Measurements from ENCODE around the gene PROM1. TPM values are rescaled to one million over a fixed set of nuclear protein-coding genes. Genes with fewer than 3 reads are reported as not detected.

PROM1 gene
- total RNA-seq, 2 experiments from 2014 or later: not detected

- H3K27me3 Mint-ChIP-seq: peaks cover 12% of the 10 kb centered on the region
- POLR2A ChIA-PET: no interaction called here
- ATAC-seq (ENCODE audit: low read depth) (peak; percentile 80), DNase-seq (no peak)
- H3K27ac Mint-ChIP-seq: peak overlapping the region; percentile 15
- H3K9me3 Mint-ChIP-seq: no peaks in the 10 kb centered on the region
- H3K4me3 Mint-ChIP-seq: peak overlapping the region; percentile 2
- peaks cover 11% of the 10 kb centered on the region for H3K4me1 Mint-ChIP-seq
- H3K36me3 Mint-ChIP-seq: no peaks in the 10 kb centered on the region
Observed at GRCh38 chr4:15944895-15945294, 138.9 kb downstream of the PROM1 start.

GRCh38 chr4:15942283-15942682, 141.5 kb downstream of the PROM1 start:
- no peaks in the 10 kb centered on the region for H3K36me3 Mint-ChIP-seq
- peaks cover 11% of the 10 kb centered on the region for H3K4me1 Mint-ChIP-seq
- H3K4me3 Mint-ChIP-seq: no peak overlapping the region
- POLR2A ChIA-PET: no interaction called here
- peaks cover 12% of the 10 kb centered on the region for H3K27me3 Mint-ChIP-seq
- ATAC-seq (ENCODE audit: low read depth): no peak
- H3K9me3 Mint-ChIP-seq: no peaks in the 10 kb centered on the region
- H3K27ac Mint-ChIP-seq: no peak overlapping the region
- DNase-seq: no peak

- DNase-seq (no peak), ATAC-seq (ENCODE audit: low read depth) (no peak)
- Mint-ChIP-seq H3K4me3 (no peak within 1 kb of the TSS), H3K9me3 (no peaks in the 10 kb centered on the region), H3K4me1 (peaks cover 3% of the 10 kb centered on the region), H3K27me3 (peaks cover 8% of the 10 kb centered on the region), H3K27ac (no peak within 1 kb of the TSS), H3K36me3 (no peaks in the 10 kb centered on the region)
- POLR2A ChIA-PET: no interaction called here
Observed at GRCh38 chr4:15938640-15939039, 145.2 kb downstream of the PROM1 start, which contains the start of gene FGFBP1. FGFBP1 (minus strand) TSS chr4:15938740; CDS start chr4:15936632, 2,108 bp downstream.

GRCh38 chr4:15938182-15938581, 145.6 kb downstream of the PROM1 start:
- no peak for DNase-seq
- Mint-ChIP-seq H3K27me3 (peaks cover 8% of the 10 kb centered on the region), H3K9me3 (no peaks in the 10 kb centered on the region), H3K4me1 (peaks cover 3% of the 10 kb centered on the region), H3K27ac (no peak overlapping the region), H3K36me3 (no peaks in the 10 kb centered on the region), H3K4me3 (no peak overlapping the region)
- POLR2A ChIA-PET: no interaction called here
- no peak for ATAC-seq (ENCODE audit: low read depth)

GRCh38 chr4:15936495-15936894, 147.3 kb downstream of the PROM1 start:
- H3K27me3 Mint-ChIP-seq: peaks cover 3% of the 10 kb centered on the region
- H3K27ac Mint-ChIP-seq: no peak overlapping the region
- ATAC-seq (ENCODE audit: low read depth): no peak
- H3K4me1 Mint-ChIP-seq: peaks cover 3% of the 10 kb centered on the region
- no peak for DNase-seq
- no peaks in the 10 kb centered on the region for H3K9me3 Mint-ChIP-seq
- POLR2A ChIA-PET: no interaction called here
- no peak overlapping the region for H3K4me3 Mint-ChIP-seq
- H3K36me3 Mint-ChIP-seq: no peaks in the 10 kb centered on the region

GRCh38 chr4:15935504-15936402, 148.1 kb downstream of the PROM1 start:
- POLR2A ChIA-PET: no interaction called here
- ATAC-seq (ENCODE audit: low read depth) (no peak), DNase-seq (no peak)
- Mint-ChIP-seq H3K9me3 (no peaks in the 10 kb centered on the region), H3K4me3 (no peak overlapping the region), H3K36me3 (no peaks in the 10 kb centered on the region), H3K27ac (no peak overlapping the region), H3K27me3 (peaks cover 4% of the 10 kb centered on the region), H3K4me1 (peaks cover 3% of the 10 kb centered on the region)

GRCh38 chr4:15934259-15934658, 149.6 kb downstream of the PROM1 start:
- Mint-ChIP-seq H3K36me3 (no peaks in the 10 kb centered on the region), H3K9me3 (no peaks in the 10 kb centered on the region), H3K4me1 (peaks cover 5% of the 10 kb centered on the region), H3K27me3 (peaks cover 4% of the 10 kb centered on the region), H3K27ac (no peak overlapping the region), H3K4me3 (no peak overlapping the region)
- DNase-seq (no peak), ATAC-seq (ENCODE audit: low read depth) (no peak)
- POLR2A ChIA-PET: interaction anchor here (0.6 kb wide), 1 partner anchor 38 kb away, joined by 3 read pairs; no protein-coding TSS in a partner anchor

- POLR2A ChIA-PET: no interaction called here
- Mint-ChIP-seq H3K9me3 (no peaks in the 10 kb centered on the region), H3K27me3 (peaks cover 7% of the 10 kb centered on the region), H3K36me3 (no peaks in the 10 kb centered on the region), H3K4me1 (peaks cover 2% of the 10 kb centered on the region), H3K27ac (no peak overlapping the region), H3K4me3 (no peak overlapping the region)
- no peak for ATAC-seq (ENCODE audit: low read depth)
- DNase-seq: no peak
Observed at GRCh38 chr4:15931451-15932210, 152.2 kb downstream of the PROM1 start.

- no peaks in the 10 kb centered on the region for H3K9me3 Mint-ChIP-seq
- peaks cover 10% of the 10 kb centered on the region for H3K27me3 Mint-ChIP-seq
- no peaks in the 10 kb centered on the region for H3K36me3 Mint-ChIP-seq
- ATAC-seq (ENCODE audit: low read depth) (no peak), DNase-seq (no peak)
- peaks cover 2% of the 10 kb centered on the region for H3K4me1 Mint-ChIP-seq
- H3K4me3 Mint-ChIP-seq: no peak overlapping the region
- POLR2A ChIA-PET: no interaction called here
- H3K27ac Mint-ChIP-seq: no peak overlapping the region
Observed at GRCh38 chr4:15930314-15930713, 153.5 kb downstream of the PROM1 start.

GRCh38 chr4:15929540-15929939, 154.3 kb downstream of the PROM1 start:
- peaks cover 2% of the 10 kb centered on the region for H3K4me1 Mint-ChIP-seq
- ATAC-seq (ENCODE audit: low read depth): no peak
- DNase-seq: no peak
- no peaks in the 10 kb centered on the region for H3K9me3 Mint-ChIP-seq
- no peak overlapping the region for H3K4me3 Mint-ChIP-seq
- H3K27ac Mint-ChIP-seq: no peak overlapping the region
- POLR2A ChIA-PET: no interaction called here
- H3K27me3 Mint-ChIP-seq: peaks cover 10% of the 10 kb centered on the region
- no peaks in the 10 kb centered on the region for H3K36me3 Mint-ChIP-seq

- ATAC-seq (ENCODE audit: low read depth) (no peak), DNase-seq (no peak)
- Mint-ChIP-seq H3K4me3 (no peak overlapping the region), H3K36me3 (no peaks in the 10 kb centered on the region), H3K4me1 (peaks cover 2% of the 10 kb centered on the region), H3K27me3 (peaks cover 14% of the 10 kb centered on the region), H3K27ac (no peak overlapping the region), H3K9me3 (no peaks in the 10 kb centered on the region)
- POLR2A ChIA-PET: no interaction called here
Observed at GRCh38 chr4:15928883-15929282, 154.9 kb downstream of the PROM1 start.

- no peak overlapping the region for H3K27ac Mint-ChIP-seq
- H3K9me3 Mint-ChIP-seq: no peaks in the 10 kb centered on the region
- peaks cover 29% of the 10 kb centered on the region for H3K27me3 Mint-ChIP-seq
- no peak overlapping the region for H3K4me3 Mint-ChIP-seq
- no peaks in the 10 kb centered on the region for H3K36me3 Mint-ChIP-seq
- no peak for ATAC-seq (ENCODE audit: low read depth)
- DNase-seq: no peak
- POLR2A ChIA-PET: no interaction called here
- peaks cover 3% of the 10 kb centered on the region for H3K4me1 Mint-ChIP-seq
Observed at GRCh38 chr4:15926486-15926885, 157.3 kb downstream of the PROM1 start.

- no peak for DNase-seq
- Mint-ChIP-seq H3K27me3 (peaks cover 28% of the 10 kb centered on the region), H3K27ac (no peak overlapping the region), H3K4me1 (peaks cover 3% of the 10 kb centered on the region), H3K9me3 (no peaks in the 10 kb centered on the region), H3K4me3 (no peak overlapping the region), H3K36me3 (no peaks in the 10 kb centered on the region)
- no peak for ATAC-seq (ENCODE audit: low read depth)
- POLR2A ChIA-PET: no interaction called here
Observed at GRCh38 chr4:15925830-15926229, 158.0 kb downstream of the PROM1 start.

GRCh38 chr4:15921592-15921932, 162.3 kb downstream of the PROM1 start:
- POLR2A ChIA-PET: no interaction called here
- no peak overlapping the region for H3K4me3 Mint-ChIP-seq
- H3K9me3 Mint-ChIP-seq: no peaks in the 10 kb centered on the region
- H3K4me1 Mint-ChIP-seq: peaks cover 2% of the 10 kb centered on the region
- peaks cover 41% of the 10 kb centered on the region for H3K27me3 Mint-ChIP-seq
- no peak overlapping the region for H3K27ac Mint-ChIP-seq
- ATAC-seq (ENCODE audit: low read depth): no peak
- H3K36me3 Mint-ChIP-seq: no peaks in the 10 kb centered on the region
- DNase-seq: no peak

Data from activated naive CD8-positive, alpha-beta T cell treated with anti-CD3 and anti-CD28 coated beads, Interleukin-2, amount 10 ng/mL, durations not matched to agents 7 days and 5 days (primary cell).